IMR-90 (cell line): ENCODE results near the gene STOX2. TPM values are rescaled to one million over a fixed set of nuclear protein-coding genes. Genes with fewer than 3 reads are reported as not detected.

Experiments used
- ATAC-seq: fragments of 200-7000 bp; cut with Tn5 transposase; 2 replicates; pipeline ENCODE4 v1.9.1; 2020; ENCODE audit warnings: low read depth, mild to moderate bottlenecking, moderate library complexity
- BruUV-seq: library from RNA; stranded (reverse); fragments of 400-500 nt; replicated peaks from 2 replicates; lab custom pipeline; 2021; lab: Mats Ljungman, UMichigan
- CTCF ChIA-PET: fragments of 300-600 bp; formaldehyde crosslinking; extraction: SDS; loops from one replicate; lab custom pipeline; 2021; ENCODE audit warnings: antibody characterized with exemption; lab: Yijun Ruan, JAX
- POLR2A ChIA-PET: fragments of 300-600 bp; sonication (Branson Sonifier 250); formaldehyde crosslinking; loops from one replicate; lab custom pipeline; 2022; ENCODE audit warnings: antibody characterized with exemption; ENCODE audit not compliant: unreplicated experiment; lab: Charles Lee
- DNase-seq: peaks from one replicate; pipeline ENCODE4 v3.0.0; 2013
- H2AFZ ChIP-seq: replicated peaks from 2 replicates; pipeline ENCODE3; 2013; ENCODE audit warnings: low read length, mild to moderate bottlenecking; ENCODE audit not compliant: poor library complexity
- H2AK5ac ChIP-seq: 2 replicates; pipeline ENCODE4 v1.6.1; 2013; ENCODE audit warnings: low read depth, low read length, inconsistent platforms
- H2AK9ac ChIP-seq: replicated peaks from 2 replicates; pipeline ENCODE3; 2013; ENCODE audit warnings: mild to moderate bottlenecking, low read depth, low read length, moderate library complexity; ENCODE audit not compliant: poor library complexity
- H2BK120ac ChIP-seq: 2 replicates; pipeline ENCODE4 v1.6.1; 2013; ENCODE audit warnings: low read depth, low read length, inconsistent platforms
- H2BK15ac ChIP-seq: 3 replicates; pipeline ENCODE4 v1.6.1; 2013; ENCODE audit warnings: low read depth, low read length, inconsistent platforms
- H2BK20ac ChIP-seq: 2 replicates; pipeline ENCODE4 v1.6.1; 2013; ENCODE audit warnings: low read depth, mild to moderate bottlenecking, inconsistent platforms, low read length, moderate library complexity
- H2BK5ac ChIP-seq: 2 replicates; pipeline ENCODE4 v1.6.1; 2013; ENCODE audit warnings: mild to moderate bottlenecking, low read depth, low read length, inconsistent platforms; ENCODE audit not compliant: poor library complexity, severe bottlenecking
- H3K14ac ChIP-seq: replicated peaks from 2 replicates; pipeline ENCODE4 v1.6.1; 2013; ENCODE audit warnings: low read depth, low read length, inconsistent platforms
- H3K18ac ChIP-seq: 2 replicates; pipeline ENCODE4 v1.6.1; 2013; ENCODE audit warnings: low read depth, low read length, control low read depth
- H3K23ac ChIP-seq: 2 replicates; pipeline ENCODE4 v1.6.1; 2013; ENCODE audit warnings: low read depth, low read length, inconsistent platforms
- H3K27ac ChIP-seq: 2 replicates; pipeline ENCODE4 v1.5.1; 2013; ENCODE audit warnings: mild to moderate bottlenecking, control low read depth, low read length; ENCODE audit not compliant: insufficient read depth
- H3K27me3 ChIP-seq: 2 replicates; pipeline ENCODE4 v1.6.1; 2013; ENCODE audit warnings: low read length; ENCODE audit not compliant: control insufficient read depth, insufficient read depth
- H3K36me3 ChIP-seq: 2 replicates; pipeline ENCODE4 v1.6.1; 2013; ENCODE audit warnings: low read length, mixed read lengths; ENCODE audit not compliant: control insufficient read depth, insufficient read depth
- H3K4ac ChIP-seq: 2 replicates; pipeline ENCODE4 v1.6.1; 2013; ENCODE audit warnings: low read depth, low read length, inconsistent platforms
- H3K4me1 ChIP-seq: 2 replicates; pipeline ENCODE4 v1.6.1; 2013; ENCODE audit warnings: low read length, mixed read lengths; ENCODE audit not compliant: control insufficient read depth, insufficient read depth
- H3K4me2 ChIP-seq: 2 replicates; pipeline ENCODE4 v1.6.1; 2013; ENCODE audit warnings: low read depth, mild to moderate bottlenecking, control low read depth, low read length, moderate library complexity
- H3K4me3 ChIP-seq: 2 replicates; pipeline ENCODE4 v1.5.1; 2013; ENCODE audit warnings: low read depth, mild to moderate bottlenecking, control low read depth, low read length, moderate library complexity; ENCODE audit not compliant: insufficient read depth
- H3K56ac ChIP-seq: 2 replicates; pipeline ENCODE4 v1.6.1; 2013; ENCODE audit warnings: low read length, inconsistent platforms; ENCODE audit not compliant: insufficient read depth; ENCODE audit errors: extremely low read depth
- H3K79me1 ChIP-seq, 2 experiments: 2 replicates each; pipeline ENCODE4 v1.6.1; 2013; ENCODE audit warnings: low read length in 2 of 2, inconsistent platforms in 1 of 2, low read depth in 1 of 2
- H3K9ac ChIP-seq: 2 replicates; pipeline ENCODE4 v1.6.1; 2013; ENCODE audit warnings: low read depth, low read length, control low read depth
- H3K9me1 ChIP-seq: 2 replicates; pipeline ENCODE4 v1.6.1; 2013; ENCODE audit warnings: low read length, inconsistent platforms; ENCODE audit not compliant: insufficient read depth
- H3K9me3 ChIP-seq: 2 replicates; pipeline ENCODE4 v1.6.1; 2013; ENCODE audit warnings: low read length; ENCODE audit not compliant: control insufficient read depth, insufficient read depth
- H4K20me1 ChIP-seq: 2 replicates; pipeline ENCODE4 v1.6.1; 2013; ENCODE audit warnings: low read length, inconsistent platforms; ENCODE audit not compliant: insufficient read depth
- H4K5ac ChIP-seq: 2 replicates; pipeline ENCODE4 v1.6.1; 2013; ENCODE audit warnings: mild to moderate bottlenecking, low read depth, low read length, control low read depth
- H4K8ac ChIP-seq, 2 experiments: 2 replicates each; pipeline ENCODE4 v1.6.1; 2013; ENCODE audit warnings: low read depth in 2 of 2, low read length in 2 of 2, control low read depth in 1 of 2, inconsistent platforms in 1 of 2
- H4K91ac ChIP-seq: 2 replicates; pipeline ENCODE4 v1.6.1; 2013; ENCODE audit warnings: low read depth, low read length, inconsistent platforms; ENCODE audit not compliant: insufficient read depth
- BHLHE40 ChIP-seq: fragments of 150-350 bp; IDR thresholded peaks from 2 replicates; pipeline ENCODE4 v1.6.1; 2016; ENCODE audit warnings: mild to moderate bottlenecking, low read depth, low read length
- CEBPB ChIP-seq: IDR thresholded peaks from 2 replicates; pipeline ENCODE4 v1.6.1; 2012; ENCODE audit warnings: low read depth, low read length, improper control_type of control experiment
- CHD1 ChIP-seq: IDR thresholded peaks from 2 replicates; pipeline ENCODE4 v1.6.1; 2012; ENCODE audit warnings: low read depth, low read length, improper control_type of control experiment
- CTCF ChIP-seq: conservative IDR thresholded peaks from 2 replicates; pipeline ENCODE4 v1.5.1; 2012; ENCODE audit warnings: mild to moderate bottlenecking, low read depth, low read length, improper control_type of control experiment
- ELK1 ChIP-seq: fragments of 150-350 bp; IDR thresholded peaks from 2 replicates; pipeline ENCODE4 v1.6.1; 2016; ENCODE audit warnings: low read depth, mild to moderate bottlenecking, low read length, moderate library complexity, borderline replicate concordance
- FOS ChIP-seq: fragments of 150-350 bp; IDR thresholded peaks from 2 replicates; pipeline ENCODE4 v1.6.1; 2016; ENCODE audit warnings: low read depth, low read length
- MAFK ChIP-seq: IDR thresholded peaks from 2 replicates; pipeline ENCODE4 v1.6.1; 2012; ENCODE audit warnings: low read depth, low read length, improper control_type of control experiment
- MAZ ChIP-seq: IDR thresholded peaks from 2 replicates; pipeline ENCODE4 v1.6.1; 2012; ENCODE audit warnings: low read depth, mild to moderate bottlenecking, low read length, improper control_type of control experiment, moderate library complexity, borderline replicate concordance
- MXI1 ChIP-seq: IDR thresholded peaks from 2 replicates; pipeline ENCODE4 v1.6.1; 2012; ENCODE audit warnings: low read depth, mild to moderate bottlenecking, low read length, moderate library complexity, borderline replicate concordance
- NFE2L2 ChIP-seq: fragments of 150-350 bp; IDR thresholded peaks from 2 replicates; pipeline ENCODE4 v1.6.1; 2016; ENCODE audit warnings: low read depth, mild to moderate bottlenecking, low read length
- POLR2A ChIP-seq: IDR thresholded peaks from 2 replicates; pipeline ENCODE4 v1.6.1; 2012; ENCODE audit warnings: mild to moderate bottlenecking, low read depth, low read length
- RAD21 ChIP-seq: IDR thresholded peaks from 2 replicates; pipeline ENCODE4 v1.6.1; 2012; ENCODE audit warnings: low read length, improper control_type of control experiment
- RCOR1 ChIP-seq: IDR thresholded peaks from 2 replicates; pipeline ENCODE4 v1.6.1; 2012; ENCODE audit warnings: mild to moderate bottlenecking, low read length, improper control_type of control experiment; ENCODE audit not compliant: insufficient replicate concordance
- RFX5 ChIP-seq: IDR thresholded peaks from 2 replicates; pipeline ENCODE4 v1.8.0; 2012; ENCODE audit warnings: low read depth, mild to moderate bottlenecking, low read length, moderate library complexity
- SMC3 ChIP-seq: fragments of 150-350 bp; IDR thresholded peaks from 2 replicates; pipeline ENCODE4 v1.6.1; 2016; ENCODE audit warnings: low read depth, mild to moderate bottlenecking, antibody characterized with exemption, low read length, moderate library complexity
- USF2 ChIP-seq: fragments of 150-350 bp; IDR thresholded peaks from 2 replicates; pipeline ENCODE4 v1.6.1; 2017; ENCODE audit warnings: mild to moderate bottlenecking, antibody characterized with exemption, low read length, low read depth
- WGBS, 2 experiments: methylation state at CpG; one replicate each; pipeline versions ENCODE4 v1.1.5 to v1.1.7; 2013; ENCODE audit warnings: missing lambda C conversion rate in 2 of 2; ENCODE audit not compliant: insufficient read length in 1 of 2; ENCODE audit errors: extremely low coverage in 2 of 2; 5-methylcytosine and 5-hydroxymethylcytosine counted together
- dilution Hi-C: fragments of 300-500 bp; cut with HindIII; formaldehyde crosslinking; loops from one replicate; pipeline ENCODE4 v1.14.3; 2018; ENCODE audit warnings: low sequenced_read_pairs; ENCODE audit not compliant: unreplicated experiment
- in situ Hi-C: fragments of 300-500 bp; cut with MboI; formaldehyde crosslinking; loops from 3 replicates; pipeline ENCODE4 v1.14.3; 2019; ENCODE audit warnings: low sequenced_read_pairs, inconsistent platforms, mixed read lengths
- intact Hi-C: fragments of 100-400 bp; cut with micrococcal nuclease; formaldehyde crosslinking; loops from 2 replicates; pipeline ENCODE4 v1.10.0; 2022
- polyA plus RNA-seq, 3 experiments: library from polyadenylated mRNA; depleted of rRNA; stranded (reverse); fragments of >200 nt; gene quantifications; 2 replicates each; pipeline ENCODE4 v1.2.3, GENCODE V29; 2012; ENCODE audit warnings: low replicate concordance in 1 of 3
- total RNA-seq: library from RNA; depleted of rRNA; stranded (reverse); fragments of >200 nt; gene quantifications from 2 replicates; pipeline ENCODE4 v1.2.3, GENCODE V29; 2012

Gene STOX2
- total and polyA plus RNA-seq, 2 of the 4 experiments (the other 2 are of a cell fraction), result 1.1 to 5.4 TPM

GRCh38 chr4:183857040-183857439, 48.1 kb upstream of the STOX2 start:
- BruUV-seq, result no TSS peak
- no peak overlapping the region for H2AK5ac ChIP-seq
- H3K4me3 ChIP-seq, result no peak overlapping the region
- H3K27ac ChIP-seq, result no peak overlapping the region
- no peaks in the 10 kb centered on the region for H3K9me1 ChIP-seq
- dilution Hi-C loops, result no loop called here
- no peaks in the 10 kb centered on the region for H4K20me1 ChIP-seq
- 78% methylated on average over 4 of the region's 5 CpGs; no CpG with 5 or more reads in 1 of the 2 experiments for WGBS, 2 experiments
- no peak overlapping the region for H2BK5ac ChIP-seq
- H2AK9ac ChIP-seq, result no peak overlapping the region
- DNase-seq (no peak), ATAC-seq (no peak)
- peaks cover 2% of the 10 kb centered on the region; the same call in 1 of the 2 replicates for H3K9me3 ChIP-seq
- no peak overlapping the region for H3K18ac ChIP-seq
- ChIA-PET POLR2A (no interaction called here), CTCF (no interaction called here)
- no peaks in the 10 kb centered on the region for H3K79me1 ChIP-seq
- H2BK15ac ChIP-seq, result no peak overlapping the region
- H4K91ac ChIP-seq, result no peak overlapping the region
- H3K27me3 ChIP-seq, result peaks cover 16% of the 10 kb centered on the region; the same call in 1 of the 2 replicates
- H3K9ac ChIP-seq, result no peak overlapping the region
- no peak overlapping the region for H3K4me2 ChIP-seq
- H4K5ac ChIP-seq, result no peak overlapping the region
- in situ Hi-C loops, result no loop called here
- H3K23ac ChIP-seq, result no peak overlapping the region
- H3K4ac ChIP-seq, result no peak overlapping the region
- H4K8ac ChIP-seq, result no peak overlapping the region
- H2BK20ac ChIP-seq, result no peak overlapping the region
- H2BK120ac ChIP-seq, result no peak overlapping the region
- no peaks in the 10 kb centered on the region for H3K4me1 ChIP-seq
- intact Hi-C loops, result no loop called here
- no peak overlapping the region for H3K14ac ChIP-seq
- H2AFZ ChIP-seq, result no peak overlapping the region
- no peaks in the 10 kb centered on the region for H3K36me3 ChIP-seq
- no peak overlapping the region for H3K56ac ChIP-seq
- TF ChIP-seq FOS (no peak), BHLHE40 (no peak), CEBPB (no peak), NFE2L2 (no peak), POLR2A (no peak), RAD21 (no peak), RFX5 (no peak), MAFK (no peak), SMC3 (no peak), USF2 (no peak), ELK1 (no peak), CHD1 (no peak), RCOR1 (no peak), CTCF (no peak), MAZ (no peak), MXI1 (no peak)
